Neuronal stem cell (in vitro differentiated cells): ENCODE data around the gene ARHGAP23.

Source experiments
- DNase-seq: peaks from one replicate; pipeline ENCODE4 v3.0.0-alpha.2; 2013; ENCODE audit warnings: low spot score
- H2AFZ ChIP-seq: one replicate; pipeline ENCODE4 v1.6.1; 2013; ENCODE audit warnings: mild to moderate bottlenecking, low read length, inconsistent platforms
- H2AK5ac ChIP-seq: 2 replicates; pipeline ENCODE4 v1.6.1; 2013; ENCODE audit warnings: low read depth, mild to moderate bottlenecking, inconsistent platforms, low read length, moderate library complexity, mixed read lengths
- H2BK120ac ChIP-seq: 2 replicates; pipeline ENCODE4 v1.6.1; 2013; ENCODE audit warnings: low read depth, mild to moderate bottlenecking, inconsistent platforms, low read length, moderate library complexity, mixed read lengths
- H2BK12ac ChIP-seq: one replicate; pipeline ENCODE4 v1.6.1; 2013; ENCODE audit warnings: low read length, inconsistent platforms
- H2BK15ac ChIP-seq: 2 replicates; pipeline ENCODE4 v1.6.1; 2013; ENCODE audit warnings: mild to moderate bottlenecking, low read length, inconsistent platforms, mixed read lengths
- H2BK5ac ChIP-seq: one replicate; pipeline ENCODE4 v1.6.1; 2013; ENCODE audit warnings: inconsistent platforms, mild to moderate bottlenecking, low read length, moderate library complexity
- H3K14ac ChIP-seq: one replicate; pipeline ENCODE4 v1.6.1; 2013; ENCODE audit warnings: low read length, inconsistent platforms
- H3K18ac ChIP-seq: 2 replicates; pipeline ENCODE4 v1.6.1; 2013; ENCODE audit warnings: low read length, inconsistent platforms
- H3K23ac ChIP-seq: 2 replicates; pipeline ENCODE4 v1.6.1; 2013; ENCODE audit warnings: low read depth, mild to moderate bottlenecking, mixed read lengths, low read length, inconsistent platforms; ENCODE audit not compliant: poor library complexity
- H3K27ac ChIP-seq: replicated peaks from 3 replicates; pipeline ENCODE4 v1.5.1; 2013; ENCODE audit warnings: low read length, inconsistent platforms
- H3K27me3 ChIP-seq, 3 experiments: 2 replicates each; pipeline ENCODE4 v1.6.1; 2013; ENCODE audit warnings: low read length in 3 of 3, mild to moderate bottlenecking in 2 of 3, inconsistent platforms in 1 of 3, low read depth in 1 of 3, mixed read lengths in 1 of 3, moderate library complexity in 1 of 3; ENCODE audit not compliant: control insufficient read depth in 3 of 3, insufficient read depth in 3 of 3
- H3K36me3 ChIP-seq, 2 donors: replicated peaks in 1 of 2; 2 replicates each; pipeline ENCODE4 v1.6.1; 2013; ENCODE audit warnings: low read length in 2 of 2; ENCODE audit not compliant: control insufficient read depth in 2 of 2, insufficient read depth in 2 of 2
- H3K4ac ChIP-seq: 2 replicates; pipeline ENCODE4 v1.6.1; 2013; ENCODE audit warnings: inconsistent platforms, mild to moderate bottlenecking, low read length, moderate library complexity
- H3K4me1 ChIP-seq, 2 donors: 1 replicate in 1 of 2; 2 replicates in 1 of 2; pipeline ENCODE4 v1.6.1; 2013; ENCODE audit warnings: low read length in 2 of 2, low read depth in 1 of 2; ENCODE audit not compliant: control insufficient read depth in 2 of 2, insufficient read depth in 1 of 2
- H3K4me2 ChIP-seq: one replicate; pipeline ENCODE4 v1.6.1; 2013; ENCODE audit warnings: mild to moderate bottlenecking, low read length, inconsistent platforms; ENCODE audit not compliant: insufficient read depth, poor library complexity, severe bottlenecking
- H3K4me3 ChIP-seq, 2 donors: 2 replicates each; pipeline ENCODE4 v1.5.1; 2013; ENCODE audit warnings: low read length in 2 of 2, mild to moderate bottlenecking in 2 of 2, inconsistent platforms in 1 of 2, moderate library complexity in 1 of 2
- H3K79me1 ChIP-seq: one replicate; pipeline ENCODE4 v1.6.1; 2013; ENCODE audit warnings: low read depth, mild to moderate bottlenecking, inconsistent platforms, low read length, moderate library complexity
- H3K9ac ChIP-seq: one replicate; pipeline ENCODE4 v1.6.1; 2013; ENCODE audit warnings: mild to moderate bottlenecking, low read depth, low read length, inconsistent platforms; ENCODE audit not compliant: poor library complexity
- H3K9me3 ChIP-seq, 2 donors: replicated peaks in 1 of 2; 2 replicates each; pipeline versions ENCODE3 to v1.6.1; 2013; ENCODE audit warnings: low read length in 2 of 2, mild to moderate bottlenecking in 2 of 2, inconsistent platforms in 1 of 2, low read depth in 1 of 2, mixed read lengths in 1 of 2, moderate library complexity in 1 of 2; ENCODE audit not compliant: control insufficient read depth in 2 of 2, insufficient read depth in 1 of 2
- H4K8ac ChIP-seq: one replicate; pipeline ENCODE4 v1.6.1; 2013; ENCODE audit warnings: low read depth, mild to moderate bottlenecking, inconsistent platforms, low read length, moderate library complexity
- H4K91ac ChIP-seq: one replicate; pipeline ENCODE4 v1.6.1; 2013; ENCODE audit warnings: low read length, low read depth, mild to moderate bottlenecking, inconsistent platforms; ENCODE audit not compliant: poor library complexity
- WGBS, 2 donors: extraction: QIAGEN DNeasy Blood & Tissue Kit; methylation state at CpG; one replicate each; pipeline ENCODE4 v1.1.7; 2013; ENCODE audit warnings: missing lambda C conversion rate in 2 of 2, mixed read lengths in 1 of 2; ENCODE audit not compliant: insufficient read length in 2 of 2, insufficient replicate concordance in 1 of 2; ENCODE audit errors: extremely low coverage in 2 of 2; 5-methylcytosine and 5-hydroxymethylcytosine counted together

ARHGAP23 gene

DNA sequence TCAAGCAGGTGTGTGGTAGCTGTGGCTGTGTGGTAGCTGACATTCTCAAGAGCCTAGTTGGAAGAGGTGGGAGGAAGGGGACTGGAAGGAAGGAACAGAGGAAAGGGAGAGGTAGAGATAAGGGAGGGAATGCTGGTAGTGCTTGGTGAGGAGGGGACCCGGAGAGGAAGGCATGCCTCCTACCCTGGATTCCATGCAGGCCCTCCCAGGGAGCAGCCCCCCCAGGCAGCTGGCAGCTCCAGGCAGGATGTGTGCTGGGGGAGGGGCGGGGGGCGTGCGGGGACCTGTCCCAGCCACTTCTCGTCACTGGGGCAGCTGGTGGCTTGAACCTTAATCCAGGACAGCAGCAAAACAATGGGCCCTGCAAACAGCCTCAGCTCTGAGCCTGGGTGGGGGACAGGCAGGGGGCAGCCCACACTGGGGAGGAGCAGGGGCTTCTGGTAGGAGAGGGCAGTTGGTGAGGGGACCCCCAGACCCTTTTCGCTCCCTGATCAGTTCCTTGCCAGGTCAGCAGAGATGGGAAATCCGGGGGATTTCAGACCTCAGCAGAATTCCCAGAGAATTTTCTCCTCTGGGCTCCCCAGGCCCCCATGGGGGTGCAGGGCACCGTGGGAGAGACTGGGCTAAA, 27.1 kb downstream of the ARHGAP23 start:
- peak overlapping the region; percentile 76 for H3K18ac ChIP-seq
- H2AK5ac ChIP-seq = peak overlapping the region; percentile 66
- H3K23ac ChIP-seq = no peak overlapping the region
- DNase-seq = no peak
- no peak overlapping the region for H4K8ac ChIP-seq
- peak overlapping the region in 1 of 2 donors; percentile 7 for H3K4me3 ChIP-seq
- H4K91ac ChIP-seq = no peak overlapping the region
- no peak overlapping the region for H3K9ac ChIP-seq
- no CpG with 5 or more reads among the region's 8 CpGs for WGBS, 2 donors
- H2BK120ac ChIP-seq = no peak overlapping the region
- no peak overlapping the region for H3K14ac ChIP-seq
- H3K36me3 ChIP-seq = peaks cover 0 to 9% of the 10 kb centered on the region in 2 donors
- peak overlapping the region; percentile 69 for H2BK5ac ChIP-seq
- peaks cover 70 to 72% of the 10 kb centered on the region in 2 donors for H3K4me1 ChIP-seq
- H3K9me3 ChIP-seq = no peaks in the 10 kb centered on the region
- H2BK12ac ChIP-seq = no peak overlapping the region
- H2BK15ac ChIP-seq = peak overlapping the region; percentile 33
- peak overlapping the region; percentile 25 for H3K27ac ChIP-seq
- peaks cover 3% of the 10 kb centered on the region for H3K79me1 ChIP-seq
- H3K4me2 ChIP-seq = peak overlapping the region; percentile 27
- H3K4ac ChIP-seq = no peak overlapping the region
- H2AFZ ChIP-seq = peak overlapping the region; percentile 50
- H3K27me3 ChIP-seq = peaks cover 0 to 5% (median 0%) of the 10 kb centered on the region in 3 experiments

GRCh38 chr17:38456031-38456815, 28.0 kb downstream of the ARHGAP23 start:
- Histone ChIP-seq H4K8ac (no peak overlapping the region), H3K36me3 (peaks cover 0 to 9% of the 10 kb centered on the region in 2 donors), H2AK5ac (peak overlapping the region; percentile 66), H3K4me2 (no peak overlapping the region), H2BK15ac (no peak overlapping the region), H3K4me1 (peaks cover 70 to 72% of the 10 kb centered on the region in 2 donors), H3K9ac (no peak overlapping the region), H3K4ac (no peak overlapping the region), H3K79me1 (peaks cover 3% of the 10 kb centered on the region), H3K4me3 (no peak overlapping the region), H3K23ac (no peak overlapping the region), H4K91ac (peak overlapping the region; percentile 34), H3K27ac (no peak overlapping the region), H3K14ac (no peak overlapping the region), H2BK5ac (peak overlapping the region; percentile 69), H2BK12ac (no peak overlapping the region), H3K27me3 (peaks cover 0 to 5% (median 0%) of the 10 kb centered on the region in 3 experiments), H2BK120ac (no peak overlapping the region), H2AFZ (no peak overlapping the region), H3K9me3 (no peaks in the 10 kb centered on the region), H3K18ac (peak overlapping the region; percentile 76)
- DNase-seq = no peak
- no CpG with 5 or more reads among the region's 9 CpGs for WGBS, 2 donors

- DNase-seq = no peak
- Histone ChIP-seq H3K4me1 (peaks cover 58% of the 10 kb centered on the region in 2 donors), H2AK5ac (peak overlapping the region; percentile 1), H2BK5ac (no peak overlapping the region), H3K4me3 (no peak overlapping the region), H3K27me3 (peaks cover 0 to 5% (median 0%) of the 10 kb centered on the region in 3 experiments), H3K23ac (peak overlapping the region; percentile 14), H3K18ac (no peak overlapping the region), H2BK120ac (no peak overlapping the region), H3K9me3 (no peaks in the 10 kb centered on the region), H3K4ac (peak overlapping the region; percentile 7), H3K14ac (no peak overlapping the region), H3K79me1 (peaks cover 3% of the 10 kb centered on the region), H3K36me3 (peaks cover 0 to 14% of the 10 kb centered on the region in 2 donors), H4K91ac (no peak overlapping the region), H2BK15ac (no peak overlapping the region), H3K27ac (no peak overlapping the region), H2BK12ac (peak overlapping the region; percentile 14), H2AFZ (no peak overlapping the region), H3K4me2 (no peak overlapping the region), H3K9ac (no peak overlapping the region), H4K8ac (no peak overlapping the region)
- no CpG with 5 or more reads among the region's 18 CpGs for WGBS, 2 donors
Observed at GRCh38 chr17:38457577-38458371, 29.5 kb downstream of the ARHGAP23 start.
